NCI-H524 treated with DMSO at 0.1 percent for 48 hours (cell line): ENCODE results near the gene KRTAP10-1.
"Not testable (repeated sequence)": the region's sequence is repeated elsewhere in the genome, so short reads cannot be mapped to it uniquely, and the experiment has no call there.

Source experiments
- DNase-seq: peaks from one replicate; lab custom pipeline; 2025; lab: John Stamatoyannopoulos, UW

The KRTAP10-1 gene

GRCh38 chr21:44539991-44540666 is at the start of gene KRTAP10-1:
Gene KRTAP10-1, minus strand, starts transcription at chr21:44540195. Its CDS starts 45 bp downstream, at chr21:44540150.
- no peak for DNase-seq

- no peak for DNase-seq
Measured at GRCh38 chr21:44589094-44589493, 49.1 kb upstream of the KRTAP10-1 start.

- no peak for DNase-seq
Measured at GRCh38 chr21:44585892-44586291, 45.9 kb upstream of the KRTAP10-1 start.

- DNase-seq = no peak
Measured at GRCh38 chr21:44583800-44584147, 43.8 kb upstream of the KRTAP10-1 start.

- DNase-seq = no peak
Measured at GRCh38 chr21:44583089-44583799, 43.2 kb upstream of the KRTAP10-1 start.

- no peak for DNase-seq
Measured at GRCh38 chr21:44582055-44582454, 42.1 kb upstream of the KRTAP10-1 start.

- no peak for DNase-seq
Measured at GRCh38 chr21:44581158-44581557, 41.2 kb upstream of the KRTAP10-1 start.

GRCh38 chr21:44580231-44580821 is 40.3 kb upstream of the KRTAP10-1 start, which contains the start of gene KRTAP10-5:
Gene KRTAP10-5, minus strand, starts transcription at chr21:44580604. Its CDS starts 26 bp downstream, at chr21:44580578.
- not testable (repeated sequence) for DNase-seq

- DNase-seq = no peak
Measured at GRCh38 chr21:44579833-44580144, 39.8 kb upstream of the KRTAP10-1 start.

GRCh38 chr21:44579056-44579832 is 39.2 kb upstream of the KRTAP10-1 start:
- DNase-seq = no peak

- DNase-seq = no peak
Measured at GRCh38 chr21:44578371-44579055, 38.5 kb upstream of the KRTAP10-1 start.

GRCh38 chr21:44576025-44576420 is 36.0 kb upstream of the KRTAP10-1 start:
- no peak for DNase-seq

- DNase-seq = no peak
Measured at GRCh38 chr21:44575307-44576024, 35.5 kb upstream of the KRTAP10-1 start.

GRCh38 chr21:44574457-44575306 is 34.7 kb upstream of the KRTAP10-1 start:
- DNase-seq = no peak

- DNase-seq = not testable (repeated sequence)
Measured at GRCh38 chr21:44573630-44574456, 33.8 kb upstream of the KRTAP10-1 start, which contains the start of gene KRTAP10-4. Gene KRTAP10-4, plus strand, starts transcription at chr21:44573729. Its CDS starts 30 bp downstream, at chr21:44573759.

- no peak for DNase-seq
Measured at GRCh38 chr21:44572959-44573583, 33.1 kb upstream of the KRTAP10-1 start.

GRCh38 chr21:44571844-44572782 is 32.1 kb upstream of the KRTAP10-1 start:
- no peak for DNase-seq

- DNase-seq = no peak
Measured at GRCh38 chr21:44571296-44571695, 31.3 kb upstream of the KRTAP10-1 start.
